Smooth muscle cell (in vitro differentiated cells): ENCODE data around the gene MTUS2. TPM values are rescaled to one million over a fixed set of nuclear protein-coding genes. Genes with fewer than 3 reads are reported as not detected.

Source experiments
- DNase-seq: peaks from one replicate; lab custom pipeline; 2025; ENCODE audit not compliant: unreplicated experiment; lab: John Stamatoyannopoulos, UW
- H2AFZ ChIP-seq: fragments of 200-600 bp; sonication (generic); 2 replicates; pipeline ENCODE4 v1.6.0; 2016; ENCODE audit warnings: antibody characterized with exemption, low read depth, mild to moderate bottlenecking
- H3F3A ChIP-seq: fragments of 200-600 bp; sonication (generic); 2 replicates; pipeline ENCODE4 v1.6.0; 2017; ENCODE audit warnings: antibody characterized with exemption, low read depth
- H3K27ac ChIP-seq: fragments of 200-600 bp; sonication (generic); 2 replicates; pipeline ENCODE4 v1.5.1; 2016; ENCODE audit warnings: low read depth, mild to moderate bottlenecking
- H3K27me3 ChIP-seq: fragments of 200-600 bp; sonication (generic); 2 replicates; pipeline ENCODE4 v1.6.1; 2016; ENCODE audit warnings: low read depth, mild to moderate bottlenecking
- H3K36me3 ChIP-seq: fragments of 200-600 bp; sonication (generic); 2 replicates; pipeline ENCODE4 v1.5.1; 2016; ENCODE audit warnings: low read depth
- H3K4me1 ChIP-seq: fragments of 200-600 bp; sonication (generic); 2 replicates; pipeline ENCODE4 v1.5.1; 2016; ENCODE audit warnings: low read depth
- H3K4me2 ChIP-seq: fragments of 200-600 bp; sonication (generic); 2 replicates; pipeline ENCODE4 v1.6.0; 2016; ENCODE audit warnings: mild to moderate bottlenecking
- H3K4me3 ChIP-seq: fragments of 200-600 bp; sonication (generic); 2 replicates; pipeline ENCODE4 v1.5.1; 2016; ENCODE audit warnings: mild to moderate bottlenecking
- H3K79me2 ChIP-seq: fragments of 200-600 bp; sonication (generic); 2 replicates; pipeline ENCODE4 v1.6.0; 2016; ENCODE audit warnings: low read depth, mild to moderate bottlenecking
- H3K9ac ChIP-seq: fragments of 200-600 bp; sonication (generic); 2 replicates; pipeline ENCODE4 v1.6.0; 2016; ENCODE audit warnings: low read depth
- H3K9me3 ChIP-seq: fragments of 200-600 bp; sonication (generic); replicated peaks from 2 replicates; pipeline ENCODE4 v1.5.1; 2016; ENCODE audit warnings: low read depth
- H4K20me1 ChIP-seq: fragments of 200-600 bp; sonication (generic); 2 replicates; pipeline ENCODE4 v1.6.0; 2016; ENCODE audit warnings: low read depth
- CTCF ChIP-seq: fragments of 200-600 bp; sonication (generic); IDR thresholded peaks from 2 replicates; pipeline ENCODE4 v1.5.1; 2017; ENCODE audit warnings: borderline replicate concordance, mild to moderate bottlenecking, antibody characterized with exemption; ENCODE audit not compliant: insufficient read depth, poor library complexity, severe bottlenecking
- WGBS: methylation state at CpG from one replicate; pipeline ENCODE4 v1.1.7; 2016; ENCODE audit warnings: low lambda C conversion rate; 5-methylcytosine and 5-hydroxymethylcytosine counted together
- polyA plus RNA-seq: library from polyadenylated mRNA; unstranded; fragments of >200 nt; fragmentation: Nextera tagmentation; extraction: Ambion mirVana; gene quantifications from 2 replicates; pipeline ENCODE4 v1.2.1, GENCODE V29; 2016
- total RNA-seq: library from RNA; depleted of rRNA; stranded (reverse); fragments of >200 nt; gene quantifications from 2 replicates; pipeline ENCODE4 v1.2.3, GENCODE V29; 2014

Gene MTUS2
- total and polyA plus RNA-seq, 2 experiments from 2014 or later: 0.06 to 0.63 TPM

DNA sequence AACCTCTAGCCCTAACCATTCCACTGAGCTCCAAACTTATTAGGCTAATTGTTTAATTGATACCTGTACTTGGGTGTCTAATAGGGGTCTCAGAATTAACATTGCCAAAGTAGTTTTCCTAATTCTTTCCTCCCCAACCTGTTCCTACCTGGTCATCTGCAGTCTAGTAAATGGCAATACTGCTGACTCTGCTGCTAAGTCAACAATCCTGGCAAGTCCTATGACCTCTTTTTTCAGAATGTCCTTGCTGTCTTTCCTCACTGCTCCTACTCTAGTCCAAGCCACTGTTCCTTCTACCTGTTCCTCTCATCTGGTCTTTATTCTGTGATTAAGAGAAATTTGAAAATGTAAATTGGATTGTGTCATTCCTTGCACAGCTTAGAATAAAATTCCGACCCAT is 143.9 kb downstream of the MTUS2 start:
- WGBS: 81% methylated on average over 1 of the region's 1 CpG
- no peak for TF ChIP-seq CTCF
- DNase-seq: no peak

GRCh38 chr13:28964803-28965202 is 144.7 kb downstream of the MTUS2 start:
- Histone ChIP-seq H2AFZ (no peak overlapping the region), H3K9me3 (no peaks in the 10 kb centered on the region), H3K27ac (no peak overlapping the region), H3K4me1 (no peaks in the 10 kb centered on the region), H3F3A (no peaks in the 10 kb centered on the region), H3K4me2 (no peak overlapping the region), H3K27me3 (peaks cover 3% of the 10 kb centered on the region), H3K36me3 (no peaks in the 10 kb centered on the region), H3K4me3 (no peak overlapping the region), H4K20me1 (no peaks in the 10 kb centered on the region), H3K9ac (no peak overlapping the region), H3K79me2 (no peaks in the 10 kb centered on the region)
- WGBS: 94% methylated on average over 8 of the region's 8 CpGs
- no peak for DNase-seq
- TF ChIP-seq CTCF: no peak

More for the DNA sequence above, 143.9 kb downstream of the MTUS2 start:
- Histone ChIP-seq H3K27me3 (peaks cover 3% of the 10 kb centered on the region), H2AFZ (no peak overlapping the region), H3K4me3 (no peak overlapping the region), H3F3A (no peaks in the 10 kb centered on the region), H4K20me1 (no peaks in the 10 kb centered on the region), H3K36me3 (no peaks in the 10 kb centered on the region), H3K4me1 (no peaks in the 10 kb centered on the region), H3K79me2 (no peaks in the 10 kb centered on the region), H3K9ac (no peak overlapping the region), H3K9me3 (no peaks in the 10 kb centered on the region), H3K4me2 (no peak overlapping the region), H3K27ac (no peak overlapping the region)

DNA sequence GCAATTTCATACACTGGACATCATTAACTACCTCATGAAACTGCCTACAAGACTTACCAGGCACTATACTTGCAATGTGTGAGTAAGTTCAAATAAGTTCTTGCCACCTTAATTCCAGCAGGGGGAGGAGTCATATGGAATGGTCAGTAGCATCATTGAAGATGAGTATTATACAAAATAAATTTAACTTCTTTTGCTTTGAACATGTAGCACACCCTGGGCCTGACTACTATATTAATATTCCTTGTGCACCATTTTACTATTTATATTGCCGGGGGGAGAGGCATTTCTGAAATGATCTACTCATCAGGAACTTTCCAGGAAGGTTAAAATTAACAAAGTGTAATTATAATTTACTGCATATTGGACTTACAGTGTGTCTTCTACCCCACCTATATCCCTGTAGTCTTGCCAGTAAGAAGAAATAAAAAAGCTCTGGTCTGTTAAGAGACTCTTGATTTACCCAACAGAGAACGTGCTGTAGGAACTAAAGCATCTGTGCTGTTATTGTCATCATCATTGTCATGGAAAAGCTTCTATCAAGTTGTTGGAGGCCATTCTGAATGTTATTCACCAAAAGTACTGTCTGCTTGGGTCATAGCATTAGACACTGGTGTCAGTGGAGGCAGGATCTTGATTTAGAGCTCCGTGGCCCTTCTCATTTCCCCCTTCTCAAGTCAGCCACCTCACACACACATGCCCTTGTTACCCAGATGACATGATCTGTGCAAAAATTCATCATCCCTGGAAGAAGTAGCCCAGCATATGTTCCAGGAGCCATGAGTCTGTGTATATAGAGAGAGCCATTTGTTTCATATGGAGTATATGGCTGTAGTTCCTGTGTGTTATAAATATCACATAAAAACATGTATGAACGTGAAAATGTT is 147.1 kb downstream of the MTUS2 start:
- H3F3A ChIP-seq: no peaks in the 10 kb centered on the region
- H3K4me1 ChIP-seq: no peaks in the 10 kb centered on the region
- TF ChIP-seq CTCF: no peak
- H3K4me2 ChIP-seq: no peak overlapping the region
- DNase-seq: no peak
- no peak overlapping the region for H3K9ac ChIP-seq
- peaks cover 2% of the 10 kb centered on the region for H3K27me3 ChIP-seq
- H3K79me2 ChIP-seq: no peaks in the 10 kb centered on the region
- no peak overlapping the region for H2AFZ ChIP-seq
- H3K27ac ChIP-seq: no peak overlapping the region
- no peaks in the 10 kb centered on the region for H4K20me1 ChIP-seq
- H3K9me3 ChIP-seq: no peaks in the 10 kb centered on the region
- WGBS: 80% methylated on average over 4 of the region's 4 CpGs
- no peak overlapping the region for H3K4me3 ChIP-seq
- no peaks in the 10 kb centered on the region for H3K36me3 ChIP-seq

DNA sequence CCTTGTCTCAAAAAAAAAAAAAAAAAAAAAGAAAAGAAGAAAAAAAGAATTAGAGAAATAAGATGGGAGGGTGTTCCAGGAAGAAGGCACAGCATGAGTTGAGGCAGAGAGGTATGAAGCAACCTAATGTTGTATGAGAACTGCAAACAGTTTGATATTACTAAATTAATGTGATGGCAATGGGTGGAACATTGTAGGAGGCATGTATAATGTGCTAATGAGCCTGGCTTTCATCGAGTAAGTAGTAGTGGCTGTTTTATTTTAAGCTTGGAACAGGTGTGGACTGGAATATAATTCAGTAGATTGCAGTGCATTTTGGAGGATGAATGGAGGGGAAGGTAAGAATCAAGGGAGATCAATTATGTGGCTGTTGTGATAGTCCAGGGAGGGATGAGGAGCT is 156.1 kb downstream of the MTUS2 start:
- no peak overlapping the region for H3K4me3 ChIP-seq
- no peaks in the 10 kb centered on the region for H3K4me1 ChIP-seq
- peaks cover 12% of the 10 kb centered on the region for H3K27me3 ChIP-seq
- H2AFZ ChIP-seq: no peak overlapping the region
- H3K4me2 ChIP-seq: no peak overlapping the region
- 79% methylated on average over 1 of the region's 1 CpG for WGBS
- H3K9ac ChIP-seq: no peak overlapping the region
- H4K20me1 ChIP-seq: no peaks in the 10 kb centered on the region
- no peak for DNase-seq
- no peaks in the 10 kb centered on the region for H3F3A ChIP-seq
- no peaks in the 10 kb centered on the region for H3K79me2 ChIP-seq
- H3K27ac ChIP-seq: no peak overlapping the region
- no peaks in the 10 kb centered on the region for H3K36me3 ChIP-seq
- TF ChIP-seq CTCF: no peak
- H3K9me3 ChIP-seq: no peaks in the 10 kb centered on the region
